HEK293 (cell line): ENCODE measurements around the gene ABHD15.

Source experiments
- CTCF ChIA-PET: fragments of 350-600 bp; formaldehyde crosslinking; extraction: SDS; loops from one replicate; lab custom pipeline; 2021; ENCODE audit warnings: antibody characterized with exemption; lab: Yijun Ruan, JAX
- POLR2A ChIA-PET: fragments of 300-600 bp; formaldehyde crosslinking; extraction: SDS; loops from one replicate; lab custom pipeline; 2020; ENCODE audit warnings: antibody characterized with exemption, inconsistent platforms; lab: Yijun Ruan, JAX
- H3K27ac ChIP-seq: fragments of 200-500 bp; sonication (Bioruptor generic); 2 replicates; pipeline ENCODE4 v1.5.1; 2014; ENCODE audit warnings: low read depth, low read length, control low read depth, inconsistent platforms; ENCODE audit errors: extremely low read depth
- H3K36me3 ChIP-seq, 2 experiments: fragments of 200-500 bp in 1 of 2; sonication (Bioruptor generic) in 1 of 2; 1 replicate in 1 of 2; 2 replicates in 1 of 2; pipeline ENCODE4 v1.5.1; 2014 to 2017; ENCODE audit warnings: inconsistent platforms in 2 of 2, low read length in 2 of 2; ENCODE audit not compliant: control insufficient read depth in 2 of 2, insufficient read depth in 1 of 2
- H3K4me1 ChIP-seq: fragments of 200-500 bp; sonication (Bioruptor generic); 2 replicates; pipeline ENCODE4 v1.5.1; 2014; ENCODE audit warnings: mild to moderate bottlenecking, low read length, inconsistent platforms; ENCODE audit not compliant: control insufficient read depth, insufficient read depth
- H3K4me3 ChIP-seq: 2 replicates; pipeline ENCODE4 v1.5.1; 2011; ENCODE audit warnings: low read depth, mild to moderate bottlenecking, control low read depth, low read length, moderate library complexity
- H3K9me3 ChIP-seq: fragments of 200-500 bp; sonication (Bioruptor generic); 2 replicates; pipeline ENCODE4 v1.5.1; 2014; ENCODE audit warnings: low read depth, low read length, inconsistent platforms; ENCODE audit not compliant: control insufficient read depth, insufficient read depth
- FEZF1 ChIP-seq: fragments of 450-650 bp; formaldehyde crosslinking; IDR thresholded peaks from 2 replicates; pipeline ENCODE4 v1.5.1; 2016; ENCODE audit warnings: missing biosample characterization, missing genetic modification characterization
- HIC1 ChIP-seq: fragments of 450-650 bp; formaldehyde crosslinking; IDR thresholded peaks from 2 replicates; pipeline ENCODE4 v1.5.1; 2016; ENCODE audit warnings: missing biosample characterization, missing genetic modification characterization
- HOXD13 ChIP-seq: sonication (generic); formaldehyde crosslinking; IDR thresholded peaks from 2 replicates; pipeline ENCODE4 v1.8.0; 2022; ENCODE audit warnings: missing genetic modification reagents, borderline replicate concordance
- KLF7 ChIP-seq: fragments of 450-650 bp; formaldehyde crosslinking; IDR thresholded peaks from 2 replicates; pipeline ENCODE4 v1.5.1; 2016; ENCODE audit warnings: missing biosample characterization, missing genetic modification characterization, borderline replicate concordance
- OVOL3 ChIP-seq: fragments of 450-650 bp; formaldehyde crosslinking; IDR thresholded peaks from 2 replicates; pipeline ENCODE4 v1.5.1; 2016; ENCODE audit warnings: missing biosample characterization, missing genetic modification characterization
- PRDM1 ChIP-seq: fragments of 450-650 bp; formaldehyde crosslinking; IDR thresholded peaks from 2 replicates; pipeline ENCODE4; 2016; ENCODE audit warnings: missing biosample characterization, missing genetic modification characterization
- ZFP69B ChIP-seq: fragments of 450-650 bp; formaldehyde crosslinking; IDR thresholded peaks from 2 replicates; pipeline ENCODE4 v1.5.1; 2016; ENCODE audit warnings: missing biosample characterization, missing genetic modification characterization
- ZNF121 ChIP-seq: fragments of 450-650 bp; formaldehyde crosslinking; IDR thresholded peaks from 2 replicates; pipeline ENCODE4 v1.5.1; 2016; ENCODE audit warnings: missing biosample characterization, missing genetic modification characterization
- ZNF148 ChIP-seq: fragments of 450-650 bp; formaldehyde crosslinking; IDR thresholded peaks from 2 replicates; pipeline ENCODE4 v1.5.0; 2017; ENCODE audit warnings: missing biosample characterization, missing genetic modification characterization, borderline replicate concordance
- ZNF157 ChIP-seq: fragments of 450-650 bp; formaldehyde crosslinking; IDR thresholded peaks from 2 replicates; pipeline ENCODE4 v1.5.1; 2016; ENCODE audit warnings: missing biosample characterization, missing genetic modification characterization
- ZNF280C ChIP-seq: fragments of 450-650 bp; formaldehyde crosslinking; IDR thresholded peaks from 2 replicates; pipeline ENCODE4 v1.5.1; 2016; ENCODE audit warnings: missing biosample characterization, missing genetic modification characterization
- ZNF335 ChIP-seq: fragments of 450-650 bp; formaldehyde crosslinking; conservative IDR thresholded peaks from 2 replicates; pipeline ENCODE4 v1.5.1; 2016; ENCODE audit warnings: missing biosample characterization, missing genetic modification characterization
- ZNF416 ChIP-seq: fragments of 450-650 bp; formaldehyde crosslinking; IDR thresholded peaks from 2 replicates; pipeline ENCODE4 v1.5.1; 2016; ENCODE audit warnings: missing biosample characterization, missing genetic modification characterization
- ZNF521 ChIP-seq: fragments of 450-650 bp; formaldehyde crosslinking; IDR thresholded peaks from 2 replicates; pipeline ENCODE4 v1.5.1; 2017; ENCODE audit warnings: missing biosample characterization, mild to moderate bottlenecking, missing genetic modification characterization
- ZNF658 ChIP-seq: fragments of 450-650 bp; formaldehyde crosslinking; IDR thresholded peaks from 2 replicates; pipeline ENCODE4; 2016; ENCODE audit warnings: missing biosample characterization, missing genetic modification characterization
- ZNF677 ChIP-seq: fragments of 450-650 bp; IDR thresholded peaks from 2 replicates; pipeline ENCODE4 v1.5.0; 2018; ENCODE audit warnings: missing biosample characterization, mild to moderate bottlenecking, missing genetic modification characterization, moderate library complexity
- TF ChIP-seq, protein P1 (sequence below): sonication (generic); formaldehyde crosslinking; IDR thresholded peaks from 2 replicates; pipeline ENCODE4 v1.8.1; 2022; ENCODE audit warnings: mild to moderate bottlenecking, moderate library complexity, missing genetic modification reagents
- TF ChIP-seq, protein P2 (sequence below): fragments of 450-650 bp; formaldehyde crosslinking; IDR thresholded peaks from 2 replicates; pipeline ENCODE4 v1.5.1; 2016; ENCODE audit warnings: missing biosample characterization, missing genetic modification characterization, low read depth
- TF ChIP-seq, protein P3 (sequence below): fragments of 450-650 bp; formaldehyde crosslinking; IDR thresholded peaks from 2 replicates; pipeline ENCODE4 v1.5.1; 2016; ENCODE audit warnings: missing biosample characterization, missing genetic modification characterization

ABHD15 gene

GRCh38 chr17:29563816-29564215, 3.0 kb downstream of the ABHD15 start:
- ChIA-PET POLR2A (no interaction called here), CTCF (interaction anchor here (0.7 to 1.9 kb wide), 2 partner anchors 20 to 28 kb away, joined by 3 to 10 read pairs; no protein-coding TSS in a partner anchor)
- no peaks in the 10 kb centered on the region for H3K9me3 ChIP-seq
- no peak overlapping the region for H3K4me3 ChIP-seq
- TF ChIP-seq OVOL3 (tag by site-specific recombination) (no peak), ZNF416 (tag by site-specific recombination) (no peak), FEZF1 (tag by site-specific recombination) (no peak), PRDM1 (tag by site-specific recombination) (no peak), ZNF521 (tag by site-specific recombination) (no peak), HOXD13 (CRISPR knock-in tag) (no peak), ZFP69B (no peak), KLF7 (tag by site-specific recombination) (no peak), ZNF677 (tag by site-specific recombination) (no peak), ZNF157 (no peak), ZNF335 (tag by site-specific recombination) (no peak), ZNF280C (tag by site-specific recombination) (no peak), ZNF658 (tag by site-specific recombination) (no peak), ZNF121 (no peak), ZNF148 (tag by site-specific recombination) (no peak), HIC1 (no peak)
- TF ChIP-seq, protein P1, sequence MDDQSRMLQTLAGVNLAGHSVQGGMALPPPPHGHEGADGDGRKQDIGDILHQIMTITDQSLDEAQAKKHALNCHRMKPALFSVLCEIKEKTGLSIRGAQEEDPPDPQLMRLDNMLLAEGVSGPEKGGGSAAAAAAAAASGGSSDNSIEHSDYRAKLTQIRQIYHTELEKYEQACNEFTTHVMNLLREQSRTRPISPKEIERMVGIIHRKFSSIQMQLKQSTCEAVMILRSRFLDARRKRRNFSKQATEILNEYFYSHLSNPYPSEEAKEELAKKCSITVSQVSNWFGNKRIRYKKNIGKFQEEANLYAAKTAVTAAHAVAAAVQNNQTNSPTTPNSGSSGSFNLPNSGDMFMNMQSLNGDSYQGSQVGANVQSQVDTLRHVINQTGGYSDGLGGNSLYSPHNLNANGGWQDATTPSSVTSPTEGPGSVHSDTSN (CRISPR knock-in tag): no peak
- TF ChIP-seq, protein P2, sequence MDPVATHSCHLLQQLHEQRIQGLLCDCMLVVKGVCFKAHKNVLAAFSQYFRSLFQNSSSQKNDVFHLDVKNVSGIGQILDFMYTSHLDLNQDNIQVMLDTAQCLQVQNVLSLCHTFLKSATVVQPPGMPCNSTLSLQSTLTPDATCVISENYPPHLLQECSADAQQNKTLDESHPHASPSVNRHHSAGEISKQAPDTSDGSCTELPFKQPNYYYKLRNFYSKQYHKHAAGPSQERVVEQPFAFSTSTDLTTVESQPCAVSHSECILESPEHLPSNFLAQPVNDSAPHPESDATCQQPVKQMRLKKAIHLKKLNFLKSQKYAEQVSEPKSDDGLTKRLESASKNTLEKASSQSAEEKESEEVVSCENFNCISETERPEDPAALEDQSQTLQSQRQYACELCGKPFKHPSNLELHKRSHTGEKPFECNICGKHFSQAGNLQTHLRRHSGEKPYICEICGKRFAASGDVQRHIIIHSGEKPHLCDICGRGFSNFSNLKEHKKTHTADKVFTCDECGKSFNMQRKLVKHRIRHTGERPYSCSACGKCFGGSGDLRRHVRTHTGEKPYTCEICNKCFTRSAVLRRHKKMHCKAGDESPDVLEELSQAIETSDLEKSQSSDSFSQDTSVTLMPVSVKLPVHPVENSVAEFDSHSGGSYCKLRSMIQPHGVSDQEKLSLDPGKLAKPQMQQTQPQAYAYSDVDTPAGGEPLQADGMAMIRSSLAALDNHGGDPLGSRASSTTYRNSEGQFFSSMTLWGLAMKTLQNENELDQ (tag by site-specific recombination): no peak
- TF ChIP-seq, protein P3, sequence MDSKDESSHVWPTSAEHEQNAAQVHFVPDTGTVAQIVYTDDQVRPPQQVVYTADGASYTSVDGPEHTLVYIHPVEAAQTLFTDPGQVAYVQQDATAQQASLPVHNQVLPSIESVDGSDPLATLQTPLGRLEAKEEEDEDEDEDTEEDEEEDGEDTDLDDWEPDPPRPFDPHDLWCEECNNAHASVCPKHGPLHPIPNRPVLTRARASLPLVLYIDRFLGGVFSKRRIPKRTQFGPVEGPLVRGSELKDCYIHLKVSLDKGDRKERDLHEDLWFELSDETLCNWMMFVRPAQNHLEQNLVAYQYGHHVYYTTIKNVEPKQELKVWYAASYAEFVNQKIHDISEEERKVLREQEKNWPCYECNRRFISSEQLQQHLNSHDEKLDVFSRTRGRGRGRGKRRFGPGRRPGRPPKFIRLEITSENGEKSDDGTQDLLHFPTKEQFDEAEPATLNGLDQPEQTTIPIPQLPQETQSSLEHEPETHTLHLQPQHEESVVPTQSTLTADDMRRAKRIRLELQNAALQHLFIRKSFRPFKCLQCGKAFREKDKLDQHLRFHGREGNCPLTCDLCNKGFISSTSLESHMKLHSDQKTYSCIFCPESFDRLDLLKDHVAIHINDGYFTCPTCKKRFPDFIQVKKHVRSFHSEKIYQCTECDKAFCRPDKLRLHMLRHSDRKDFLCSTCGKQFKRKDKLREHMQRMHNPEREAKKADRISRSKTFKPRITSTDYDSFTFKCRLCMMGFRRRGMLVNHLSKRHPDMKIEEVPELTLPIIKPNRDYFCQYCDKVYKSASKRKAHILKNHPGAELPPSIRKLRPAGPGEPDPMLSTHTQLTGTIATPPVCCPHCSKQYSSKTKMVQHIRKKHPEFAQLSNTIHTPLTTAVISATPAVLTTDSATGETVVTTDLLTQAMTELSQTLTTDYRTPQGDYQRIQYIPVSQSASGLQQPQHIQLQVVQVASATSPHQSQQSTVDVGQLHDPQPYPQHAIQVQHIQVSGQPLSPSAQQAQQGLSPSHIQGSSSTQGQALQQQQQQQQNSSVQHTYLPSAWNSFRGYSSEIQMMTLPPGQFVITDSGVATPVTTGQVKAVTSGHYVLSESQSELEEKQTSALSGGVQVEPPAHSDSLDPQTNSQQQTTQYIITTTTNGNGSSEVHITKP (tag by site-specific recombination): no peak
- H3K4me1 ChIP-seq: peaks cover 8% of the 10 kb centered on the region; the same call in 1 of the 2 replicates
- H3K27ac ChIP-seq: no peak overlapping the region
- H3K36me3 ChIP-seq: peaks cover 9 to 14% of the 10 kb centered on the region in 2 experiments
